DMS 273 (cell line): ENCODE results near the gene INPP1.
A peak's percentile ranks its signal among the peaks of the same experiment; 100 is the strongest.

Experiments
- DNase-seq: peaks from one replicate; lab custom pipeline; 2025; ENCODE audit not compliant: unreplicated experiment; lab: John Stamatoyannopoulos, UW

INPP1 gene

GRCh38 chr2:190407662-190408537 lies 64.5 kb downstream of the INPP1 start, which contains the start of gene MFSD6:
TSS of gene MFSD6 (plus strand) at chr2:190408355. CDS start at chr2:190436030, 27,675 bp downstream.
- peak; percentile 76 for DNase-seq

GRCh38 chr2:190408538-190409271 lies 65.3 kb downstream of the INPP1 start:
- DNase-seq = peak; percentile 76

- peak; percentile 68 for DNase-seq
These were observed 66.2 kb downstream of the INPP1 start for GRCh38 chr2:190409616-190410015.

DNA sequence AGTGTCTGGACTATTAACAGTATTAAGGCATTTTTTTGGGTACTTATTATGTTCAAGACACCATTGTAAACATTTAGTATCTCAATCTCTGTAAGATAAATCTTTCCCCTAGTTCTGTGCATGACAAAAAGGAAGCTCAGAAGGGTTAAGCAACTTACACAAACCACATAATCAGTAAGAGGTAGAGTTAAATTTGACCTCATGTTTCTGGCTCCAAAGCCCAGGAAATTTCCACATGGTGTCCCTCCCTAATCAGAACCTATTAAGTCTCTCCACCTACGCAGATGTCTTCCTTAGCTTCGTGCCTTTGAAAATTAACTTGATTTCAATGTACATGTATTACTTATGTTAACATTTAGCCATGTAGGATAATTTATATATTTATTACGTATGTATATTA lies 66.8 kb downstream of the INPP1 start:
- DNase-seq = peak; percentile 65

- DNase-seq = peak; percentile 37
These were observed 69.6 kb downstream of the INPP1 start for GRCh38 chr2:190412966-190413365.

DNA sequence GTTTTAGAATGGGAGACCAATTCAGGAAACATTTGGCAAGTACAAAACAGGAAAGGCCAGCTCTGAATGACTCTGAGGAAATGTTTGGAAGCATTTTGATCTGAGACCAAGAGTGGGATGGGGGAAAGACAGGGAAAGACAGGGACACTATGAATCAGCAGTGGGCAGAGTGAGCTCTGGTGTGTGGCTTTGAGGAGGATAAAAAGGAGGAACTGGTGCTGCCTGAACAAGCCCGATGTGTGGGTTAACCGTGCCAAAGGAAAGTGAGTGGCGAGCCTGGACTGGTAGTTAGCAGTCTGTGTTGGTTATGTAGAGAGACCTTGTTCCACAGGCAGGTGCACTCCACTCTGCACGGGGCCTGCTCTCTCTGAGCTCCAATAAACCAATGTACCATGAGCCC lies 70.0 kb downstream of the INPP1 start:
- peak; percentile 64 for DNase-seq

DNA sequence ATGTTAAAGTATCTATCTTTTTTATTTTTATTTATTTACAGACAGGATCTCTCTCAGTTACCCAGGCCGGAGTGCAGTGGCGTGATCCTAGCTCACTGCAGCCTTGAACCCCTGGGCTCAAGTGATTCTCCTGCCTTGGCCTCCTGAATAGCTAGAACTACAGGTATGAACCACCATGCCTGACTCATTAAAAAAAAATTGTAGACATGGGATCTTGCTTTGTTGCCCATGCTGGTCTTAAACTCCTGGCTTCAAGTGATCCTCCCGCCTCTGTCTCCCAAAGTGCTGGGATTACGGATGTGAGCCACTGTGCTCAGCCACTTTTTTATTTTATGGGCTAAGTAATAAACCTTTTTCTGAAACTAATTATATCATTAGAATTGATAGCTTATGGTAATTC lies 71.9 kb downstream of the INPP1 start:
- peak; percentile 10 for DNase-seq

DNA sequence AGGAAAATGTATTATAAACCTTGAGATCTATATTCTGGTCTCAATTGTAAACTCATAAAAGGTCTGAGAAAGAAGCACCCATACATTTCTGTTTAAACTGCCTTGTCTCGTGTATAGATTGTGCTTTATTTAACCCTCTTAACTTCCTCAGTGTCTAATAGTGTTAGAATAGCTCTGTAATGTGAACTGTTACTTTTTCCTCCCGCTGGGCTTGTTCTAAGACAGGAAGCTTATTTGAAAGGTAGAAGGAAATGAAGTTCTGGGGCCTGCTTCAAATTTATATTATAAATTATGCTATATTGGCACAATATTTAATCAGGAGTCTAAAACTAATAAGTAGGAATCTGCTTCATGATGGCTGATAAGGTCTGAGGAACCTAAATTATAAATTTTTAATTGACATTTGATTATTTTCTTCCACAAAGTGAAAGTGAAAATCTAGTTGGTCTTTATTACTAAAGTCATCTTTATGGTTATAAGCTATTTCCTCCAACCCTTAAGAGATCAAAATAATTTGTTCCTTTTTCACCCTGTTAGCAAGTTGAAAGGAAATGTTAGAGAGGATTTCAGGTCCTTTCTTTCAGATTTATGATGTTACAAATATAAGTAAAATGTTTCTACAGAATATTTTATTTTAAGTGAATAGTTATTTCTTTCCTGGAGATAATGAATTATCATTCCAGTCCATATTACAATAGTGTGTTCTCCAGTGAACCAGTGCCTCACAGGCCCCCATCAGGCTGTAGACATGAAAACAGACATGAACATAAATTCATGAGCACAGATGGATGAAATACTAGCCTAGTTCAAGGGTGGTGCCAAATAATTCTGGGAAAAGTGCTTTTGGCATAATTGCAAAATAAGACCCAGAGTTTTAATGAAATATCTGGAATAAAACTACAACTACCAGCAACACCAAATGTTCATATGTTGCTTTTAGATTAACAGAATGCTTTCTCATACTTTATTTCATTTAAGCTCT lies 72.7 kb downstream of the INPP1 start:
- peak; percentile 87 for DNase-seq

GRCh38 chr2:190417045-190417842 lies 73.9 kb downstream of the INPP1 start:
- DNase-seq = peak; percentile 75

DNA sequence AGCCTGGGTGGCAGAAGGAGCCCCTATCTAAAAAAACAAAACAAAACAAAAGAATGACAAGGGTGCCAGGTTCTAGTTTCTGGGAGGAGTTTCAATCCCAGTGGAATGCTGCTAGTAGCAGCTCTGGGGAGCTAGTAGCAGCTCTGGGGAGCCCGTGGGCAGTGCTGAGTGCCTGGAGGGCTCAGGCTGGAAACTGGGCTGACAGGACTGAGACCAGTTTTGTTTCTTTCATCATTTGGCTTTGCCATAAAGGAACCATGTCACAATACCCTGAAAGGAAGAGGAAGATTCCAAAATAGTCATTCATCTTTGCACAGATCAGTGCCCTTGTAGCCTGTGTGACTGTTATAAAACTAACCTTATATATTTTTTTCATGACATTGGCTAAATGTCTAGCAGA lies 75.3 kb downstream of the INPP1 start:
- DNase-seq = peak; percentile 9

GRCh38 chr2:190420801-190421200 lies 77.4 kb downstream of the INPP1 start:
- peak; percentile 56 for DNase-seq
